Non-pigmented ciliary epithelial cell (primary cell): ENCODE data around the gene GLI3.

ENCODE experiments used
- DNase-seq: peaks from one replicate; pipeline ENCODE4 v3.0.0-alpha.2; 2010; ENCODE audit warnings: low read depth

Gene GLI3

DNA sequence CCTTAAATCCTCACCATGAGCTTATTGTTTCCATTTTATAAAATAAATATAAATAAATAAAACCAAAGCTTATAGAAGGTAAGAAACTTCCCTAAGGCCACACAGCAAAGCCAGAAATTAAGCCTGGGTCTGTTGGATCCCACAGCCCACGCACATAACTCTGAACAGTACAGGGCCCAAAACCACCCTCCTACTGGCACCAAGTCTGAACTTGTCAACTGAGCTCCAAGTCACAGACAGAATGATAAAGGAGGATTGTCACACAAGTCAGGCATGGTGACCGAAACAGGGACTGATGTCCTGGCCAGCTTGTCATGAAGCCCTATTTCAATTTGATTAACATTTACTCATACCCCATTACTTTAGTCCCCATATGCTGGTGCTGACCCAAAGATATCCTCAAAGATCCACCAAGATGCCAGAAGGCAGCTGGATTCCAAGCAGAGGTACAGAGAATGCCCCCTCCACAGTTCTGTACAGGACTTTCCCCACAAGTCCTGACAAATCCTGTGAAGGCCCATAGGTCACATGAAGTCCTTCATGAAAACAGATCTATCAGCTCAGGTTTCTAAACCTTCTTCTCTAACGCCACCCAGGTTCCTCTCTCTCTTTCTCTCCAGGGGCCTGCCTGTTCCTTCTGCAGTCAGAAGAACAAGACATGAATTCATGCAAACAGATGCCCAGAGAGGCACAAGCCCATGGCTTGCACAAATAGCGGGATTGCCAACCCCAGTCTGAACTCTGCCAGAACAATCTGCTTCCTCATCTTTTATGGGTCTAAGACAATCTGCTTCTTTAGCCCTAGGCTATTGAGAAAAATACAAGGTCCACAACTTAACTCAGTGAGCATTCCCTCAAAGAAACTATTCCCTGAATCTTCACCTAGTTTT, 60.9 kb downstream of the GLI3 start:
- no peak for DNase-seq

DNA sequence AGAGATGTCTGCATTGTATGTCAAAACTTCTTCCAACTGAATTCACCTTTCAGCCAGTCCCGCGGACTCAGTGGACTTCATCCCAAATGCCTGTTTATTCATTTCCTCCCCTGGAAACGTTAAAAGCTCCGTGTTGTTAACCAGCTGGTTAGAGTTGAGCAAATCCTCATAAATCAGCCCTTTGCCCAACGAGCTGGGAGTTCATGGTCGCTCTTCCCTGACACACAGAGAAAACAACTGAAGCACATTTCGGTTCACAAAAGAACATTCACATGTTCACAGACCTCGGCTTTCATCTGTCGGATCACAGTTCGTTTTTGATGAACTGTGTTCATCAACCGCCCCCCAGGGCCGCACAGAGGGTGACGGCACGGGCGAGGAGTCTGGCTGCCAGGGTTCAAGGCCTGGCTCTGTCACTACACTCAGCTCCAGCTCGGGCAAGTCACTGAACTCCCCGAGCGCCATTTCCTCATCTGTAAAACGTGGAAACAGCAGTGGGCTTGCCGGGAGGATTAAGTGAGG, 62.6 kb downstream of the GLI3 start:
- no peak for DNase-seq

DNA sequence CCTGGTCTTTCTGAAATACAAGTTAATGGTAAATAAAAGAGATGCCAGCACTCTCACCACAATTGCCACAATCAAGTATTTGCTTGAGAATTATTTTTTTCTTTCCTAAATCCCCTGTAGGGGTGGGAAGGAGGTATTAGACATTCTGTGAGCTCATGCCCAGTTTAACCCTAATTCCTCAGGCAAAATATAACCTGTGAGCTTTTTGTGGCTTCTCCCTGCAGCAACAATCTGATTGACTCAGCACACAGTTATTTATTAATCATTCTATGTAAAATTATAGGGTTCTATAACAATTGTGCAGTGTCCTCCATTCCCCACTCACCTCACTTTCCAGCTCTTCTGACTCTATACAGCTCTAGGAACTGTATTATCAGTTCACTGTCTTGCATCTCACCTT, 66.3 kb downstream of the GLI3 start:
- DNase-seq = peak; percentile 19

DNA sequence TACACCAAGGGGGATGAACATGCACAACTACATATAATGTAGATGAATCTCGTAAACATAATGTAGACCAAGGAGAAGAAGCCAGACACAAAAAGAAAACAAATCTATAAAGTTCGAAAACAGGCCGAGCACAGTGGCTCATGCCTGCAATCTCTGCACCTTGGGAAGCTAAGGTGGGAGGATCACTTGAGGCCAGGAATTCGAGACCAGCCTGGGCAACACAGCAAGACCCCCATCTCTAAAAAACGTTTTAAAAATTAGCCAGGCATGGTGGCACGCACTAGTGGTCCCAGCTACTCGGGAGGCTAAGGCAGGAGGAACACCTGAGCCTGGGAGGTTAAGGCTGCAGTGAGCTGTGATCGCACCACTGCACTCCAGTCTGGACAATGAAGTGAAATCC, 68.5 kb downstream of the GLI3 start:
- no peak for DNase-seq

DNA sequence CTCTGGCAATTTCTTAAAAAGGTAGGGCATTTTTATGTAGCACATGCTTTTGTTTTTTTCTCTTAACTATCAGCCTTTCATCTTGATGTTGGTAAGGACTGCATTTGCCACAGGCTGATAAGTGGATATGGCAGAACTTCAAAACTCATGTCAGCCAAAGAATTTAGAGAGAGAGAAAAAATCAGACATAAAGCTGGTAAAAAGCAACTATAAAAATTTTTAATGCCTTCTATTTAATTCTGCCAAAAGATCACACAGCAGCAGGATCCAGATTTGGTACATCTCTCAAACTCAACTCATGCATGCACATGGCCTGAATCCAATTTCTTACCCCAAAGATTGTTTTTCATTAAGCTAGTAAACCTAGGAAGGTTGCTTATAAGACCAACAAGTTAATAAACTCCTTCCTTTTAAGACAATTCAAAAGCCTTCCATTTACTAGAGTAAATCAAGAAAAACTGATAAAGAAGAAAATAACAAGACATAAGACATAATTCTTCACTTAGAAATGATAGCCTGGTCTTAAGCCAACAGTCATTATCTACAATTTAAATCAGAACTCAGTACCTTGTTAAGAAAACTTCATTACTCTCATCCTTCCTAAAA, 69.3 kb downstream of the GLI3 start:
- DNase-seq = no peak

DNA sequence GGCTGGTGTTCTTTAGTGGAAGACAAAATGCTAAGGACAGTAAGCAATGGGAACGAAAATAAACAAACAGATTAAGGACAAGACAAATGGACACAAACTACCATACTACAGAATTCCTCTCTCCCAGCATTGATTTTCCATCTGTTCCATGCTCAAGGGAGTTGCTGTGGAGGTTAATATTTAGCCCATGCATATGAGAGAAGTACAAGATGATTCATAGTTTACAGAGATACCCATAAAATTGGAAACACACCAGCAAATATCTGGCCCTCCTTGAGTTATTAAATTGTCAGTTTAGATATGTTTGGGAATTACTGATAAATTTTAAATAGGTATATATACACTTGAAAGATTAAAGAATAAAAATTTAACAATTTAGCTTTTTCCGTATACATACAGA, 69.8 kb downstream of the GLI3 start:
- no peak for DNase-seq

DNA sequence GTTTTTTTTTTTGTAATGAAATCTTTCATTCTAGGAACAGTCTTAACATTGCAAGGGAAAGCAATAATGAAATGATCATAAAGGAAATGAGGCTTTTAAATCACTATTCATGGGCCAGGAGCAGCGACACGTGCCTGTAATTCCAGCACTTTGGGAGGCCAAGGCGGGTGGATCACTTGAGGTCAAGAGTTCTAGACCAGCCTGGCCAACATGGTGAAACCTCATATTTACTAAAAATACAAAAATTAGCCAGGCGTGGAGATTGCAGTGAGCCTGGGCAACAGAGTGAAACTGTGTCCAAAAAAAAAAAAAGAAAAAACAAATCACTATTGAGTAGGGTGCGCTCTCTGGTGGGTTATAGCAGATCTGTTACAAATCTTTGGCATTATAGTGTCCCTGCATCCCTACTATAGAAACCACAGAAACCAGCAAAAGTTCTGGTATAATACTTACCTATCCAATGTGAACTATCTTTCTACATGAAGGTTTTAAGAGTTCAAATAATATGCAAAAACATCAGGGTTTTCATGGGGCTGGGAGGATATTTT, 72.1 kb downstream of the GLI3 start:
- DNase-seq = no peak

DNA sequence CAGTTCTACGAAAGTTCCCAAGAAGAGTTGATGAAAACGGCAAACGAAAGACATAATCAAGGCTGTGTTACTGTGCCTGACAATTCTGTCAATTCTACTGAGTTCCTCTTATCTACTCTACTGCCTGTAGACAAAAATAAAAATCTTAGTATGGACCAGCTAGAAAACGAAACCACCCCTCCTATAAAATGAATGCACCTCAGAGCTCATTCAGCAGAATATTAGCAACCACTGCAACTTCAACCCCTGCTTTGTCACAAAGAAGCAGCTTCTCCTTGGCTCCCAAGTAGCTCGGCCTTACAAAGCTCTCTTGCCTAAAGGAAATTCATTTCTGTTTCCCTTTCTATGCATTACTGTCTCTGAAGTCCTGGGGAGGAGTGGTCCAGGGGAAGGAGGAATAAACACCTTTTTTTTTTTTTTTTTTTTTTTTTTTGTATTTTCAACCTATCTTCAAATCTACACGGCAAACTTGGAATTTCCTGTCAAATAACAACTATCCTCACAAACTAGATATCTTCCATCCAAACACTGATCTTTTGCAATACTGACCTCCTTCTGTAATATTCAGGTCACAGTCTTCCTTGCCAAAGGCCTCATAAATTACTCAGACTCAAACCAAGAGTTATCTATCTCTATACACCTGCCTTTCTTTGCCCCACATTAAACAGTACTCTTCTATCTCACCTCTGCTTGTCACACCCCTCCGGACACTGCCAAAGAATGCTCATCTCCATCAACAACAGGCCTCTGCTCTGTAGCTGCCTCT, 74.3 kb downstream of the GLI3 start:
- DNase-seq = no peak

DNA sequence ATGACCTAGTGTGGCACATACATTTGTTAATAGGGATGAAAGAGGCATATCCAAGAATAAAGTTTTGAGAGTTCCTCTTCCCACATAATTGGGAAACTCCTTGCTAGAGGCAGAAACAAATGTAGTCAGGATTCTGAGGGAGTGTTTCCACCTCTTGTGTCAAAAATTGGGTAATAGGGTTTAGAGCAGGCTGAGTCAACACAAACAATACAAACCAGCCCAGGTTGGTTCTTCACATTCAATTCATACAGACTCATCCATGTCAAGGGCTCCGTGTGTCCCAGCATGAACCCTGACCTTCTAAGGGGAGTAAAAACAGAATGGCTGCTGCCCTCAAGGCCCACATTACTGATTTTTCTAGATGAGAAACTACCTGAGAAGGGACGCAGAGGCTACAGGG, 75.3 kb downstream of the GLI3 start:
- DNase-seq = no peak

DNA sequence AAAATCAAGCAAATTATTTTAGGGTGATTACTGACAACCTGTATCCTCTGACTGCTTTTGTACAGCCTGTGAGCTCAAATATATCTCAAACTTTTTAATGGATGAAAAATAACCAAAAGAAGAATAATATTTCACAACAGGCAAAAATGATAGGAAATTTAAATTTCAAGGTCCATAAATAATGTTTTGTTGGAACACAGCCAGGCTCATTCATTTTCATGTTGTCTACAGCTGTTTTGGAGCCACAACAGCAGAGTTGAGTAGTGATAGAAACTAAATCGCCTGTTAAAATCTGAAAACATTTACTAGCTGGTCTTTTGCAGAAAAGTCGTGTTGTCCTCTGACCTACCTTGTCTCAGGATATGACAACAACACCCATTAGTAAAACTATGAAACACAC, 75.9 kb downstream of the GLI3 start:
- DNase-seq = no peak

DNA sequence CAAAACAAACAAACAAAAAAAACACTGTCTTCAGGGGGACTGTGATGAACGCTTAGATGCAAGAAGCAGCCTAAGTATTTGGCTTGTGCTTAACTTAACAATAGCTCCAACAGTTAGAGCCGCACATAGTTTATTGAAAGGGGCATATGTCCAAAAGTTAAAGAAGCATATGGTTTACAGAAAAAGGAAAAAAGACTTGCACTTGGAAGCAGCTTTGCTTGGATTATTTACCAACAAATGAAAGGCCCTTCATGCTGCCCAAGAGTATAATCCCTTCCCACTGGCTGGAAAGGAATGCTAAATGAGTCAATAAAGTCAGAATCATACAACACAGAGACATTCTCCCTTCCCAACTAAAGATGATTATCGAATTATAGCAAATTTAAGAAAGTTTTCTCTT, 77.9 kb downstream of the GLI3 start:
- DNase-seq = no peak

DNA sequence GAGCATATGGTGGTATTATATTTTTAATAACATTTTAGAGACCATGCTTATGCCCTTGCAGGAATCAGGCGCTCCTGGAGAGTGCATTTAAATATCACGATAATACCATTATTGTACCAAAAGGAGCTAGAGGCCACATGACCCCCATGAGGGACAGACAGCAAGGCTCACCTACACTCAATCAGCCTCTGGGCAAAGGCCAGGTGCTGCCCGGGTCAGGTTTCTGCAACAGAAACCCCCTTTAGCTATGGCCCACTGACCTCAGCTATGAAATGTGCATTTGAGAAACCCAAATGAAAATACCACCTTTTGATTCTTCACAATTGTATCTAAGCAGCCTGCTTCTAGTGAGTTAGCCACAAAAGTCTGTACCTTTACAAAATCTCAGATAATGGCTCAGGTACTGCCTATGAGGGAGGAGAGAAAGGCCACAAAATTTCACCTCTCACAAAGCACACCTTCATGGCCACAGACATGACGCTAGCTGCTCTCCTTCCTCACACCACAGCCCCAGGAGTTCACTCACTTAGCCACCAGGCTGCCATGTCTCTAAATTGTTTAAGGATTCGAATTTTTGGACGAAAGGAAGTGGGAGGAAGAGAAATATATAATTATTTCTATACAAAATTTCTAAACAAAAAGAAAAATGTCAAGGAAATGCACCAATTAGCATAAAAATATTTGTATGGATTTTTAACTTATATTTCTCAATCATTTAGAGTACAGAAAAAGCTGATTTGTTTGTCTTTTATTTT, 79.9 kb downstream of the GLI3 start:
- no peak for DNase-seq

DNA sequence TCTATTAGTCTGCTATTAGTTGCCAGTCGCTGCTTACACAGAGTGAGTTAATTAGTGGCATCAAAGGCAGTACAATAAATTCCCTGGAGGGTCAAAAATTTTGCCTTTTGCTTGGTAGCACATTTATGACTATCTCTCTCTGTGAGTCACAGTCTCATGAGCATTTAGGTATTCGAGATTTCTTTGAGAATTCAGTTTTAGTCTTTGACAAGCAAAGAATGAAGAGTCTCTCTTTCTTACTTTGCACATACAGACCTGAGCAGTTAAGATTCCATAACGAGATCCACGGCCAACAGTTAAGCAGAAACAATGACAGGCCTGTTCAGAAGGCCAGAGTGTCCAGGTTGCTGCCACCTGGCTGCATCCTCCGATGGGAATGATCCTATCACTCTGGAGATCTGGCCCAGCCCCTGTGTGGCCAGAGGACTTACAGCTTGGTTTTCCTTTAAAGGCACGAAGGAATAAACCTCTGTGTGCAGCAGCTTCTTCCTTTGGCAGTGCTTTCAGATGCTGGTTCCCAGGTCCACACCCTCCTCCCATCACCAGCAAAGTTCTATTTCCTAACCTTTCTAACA, 80.6 kb downstream of the GLI3 start:
- DNase-seq = no peak

DNA sequence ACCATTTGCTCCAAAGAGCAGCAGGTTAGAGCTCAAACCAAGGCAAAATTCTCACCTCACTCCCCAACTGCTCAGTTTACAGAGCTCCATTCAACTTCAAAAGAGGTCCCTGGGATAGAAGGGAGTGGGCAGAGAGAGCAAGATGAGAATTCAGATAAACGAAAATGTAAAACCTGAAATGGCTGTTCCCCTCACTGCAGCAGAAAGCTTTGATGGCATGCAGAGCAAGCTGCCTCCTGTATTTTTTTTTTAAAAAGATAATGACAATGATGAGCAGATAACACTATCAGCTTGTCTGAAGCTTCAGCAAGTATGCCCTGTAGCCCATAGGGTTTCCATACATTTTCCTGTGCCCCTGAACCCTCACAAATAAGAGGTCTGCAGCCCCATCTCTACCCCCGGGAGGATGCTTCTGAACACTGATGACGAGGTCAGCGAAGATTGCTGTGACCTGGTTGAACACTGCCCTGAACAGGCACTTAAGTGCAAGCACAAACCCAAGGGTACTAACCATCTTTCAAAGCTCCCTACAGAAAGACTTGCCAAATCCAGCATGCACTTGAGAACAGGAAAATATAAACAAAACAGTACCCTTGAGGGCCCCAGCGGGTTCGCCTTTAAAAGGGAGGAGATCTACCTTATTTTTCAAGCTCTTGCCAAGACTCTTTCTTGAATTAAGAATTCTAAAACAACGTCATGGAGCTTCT, 81.3 kb downstream of the GLI3 start:
- DNase-seq = no peak

DNA sequence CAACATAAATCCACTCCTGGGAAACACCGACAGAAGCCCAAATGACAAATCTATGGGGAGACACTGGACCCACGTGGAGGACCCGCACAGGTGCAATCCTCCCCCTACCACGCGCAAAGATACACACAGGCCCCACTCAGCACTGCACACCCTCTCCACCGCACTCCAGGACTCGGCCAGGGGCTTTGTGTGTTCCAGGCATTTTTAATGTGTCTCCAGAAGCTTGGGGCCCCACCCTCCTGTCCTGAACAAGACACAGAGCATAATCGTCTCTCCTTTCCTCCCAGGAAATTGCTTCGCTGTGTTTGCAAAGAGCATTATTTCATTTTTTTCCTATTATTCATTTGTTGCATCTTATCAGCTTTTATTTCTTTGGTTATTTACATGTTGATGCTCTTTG, 82.8 kb downstream of the GLI3 start:
- DNase-seq = no peak

DNA sequence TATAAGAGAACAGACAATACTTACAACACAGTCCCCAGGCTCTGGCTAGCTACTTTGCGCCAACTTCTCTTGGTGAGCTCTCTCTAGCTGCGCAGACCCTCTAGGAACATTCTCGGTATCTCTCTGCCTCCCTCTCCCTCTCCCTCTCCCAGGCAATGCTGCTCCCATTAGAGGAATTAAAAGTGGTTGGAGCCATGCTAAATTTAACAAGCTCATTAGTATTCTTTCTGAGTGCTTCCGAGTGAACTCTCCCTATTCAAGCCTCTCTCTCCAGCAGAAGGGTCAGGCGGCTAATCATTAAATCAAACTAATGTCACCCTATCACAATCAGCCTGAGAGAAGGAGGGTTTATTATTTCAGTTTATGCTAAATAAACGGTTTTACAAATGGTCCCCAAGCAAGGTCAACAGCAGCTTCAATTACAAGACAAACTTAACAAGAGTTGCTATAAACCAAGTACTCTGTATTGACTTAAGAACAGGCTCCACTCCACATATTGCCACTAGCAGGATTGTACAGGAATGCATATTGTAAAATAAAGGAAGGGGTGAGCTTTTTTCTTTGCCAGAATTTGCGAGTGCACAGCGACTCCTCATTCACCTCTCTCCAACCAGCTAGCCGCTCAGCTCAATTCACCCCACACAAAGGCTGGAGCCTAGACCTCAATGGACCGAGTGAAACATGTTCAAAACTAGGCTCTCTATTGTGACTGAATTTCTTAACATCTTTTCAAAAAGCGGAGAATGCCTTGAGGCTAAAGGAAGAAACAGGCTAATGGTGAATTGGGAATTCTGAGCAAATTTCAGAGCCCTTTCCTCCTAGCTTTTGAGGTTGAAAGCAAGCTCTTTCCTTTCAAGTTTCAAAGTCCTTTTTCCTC, 84.4 kb downstream of the GLI3 start:
- no peak for DNase-seq

DNA sequence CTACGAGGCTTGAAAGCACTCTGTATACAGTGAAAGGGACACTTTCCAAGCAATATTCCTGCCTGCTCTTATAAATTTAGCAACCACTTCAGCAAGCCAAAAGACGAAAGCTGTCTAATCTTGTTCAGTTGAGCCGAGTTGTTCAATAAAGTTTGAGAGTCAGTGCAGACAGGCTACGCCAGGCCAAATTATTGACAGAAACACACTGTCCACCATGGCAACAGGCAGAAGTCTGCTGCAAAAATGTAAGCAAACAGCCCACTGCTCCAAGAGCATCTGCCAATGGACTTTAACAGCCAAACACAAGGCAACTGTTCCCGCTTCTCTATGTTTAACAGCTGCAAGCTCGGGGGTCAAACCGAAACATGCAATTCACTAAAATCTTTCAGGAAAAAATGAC, 85.7 kb downstream of the GLI3 start:
- DNase-seq = no peak

DNA sequence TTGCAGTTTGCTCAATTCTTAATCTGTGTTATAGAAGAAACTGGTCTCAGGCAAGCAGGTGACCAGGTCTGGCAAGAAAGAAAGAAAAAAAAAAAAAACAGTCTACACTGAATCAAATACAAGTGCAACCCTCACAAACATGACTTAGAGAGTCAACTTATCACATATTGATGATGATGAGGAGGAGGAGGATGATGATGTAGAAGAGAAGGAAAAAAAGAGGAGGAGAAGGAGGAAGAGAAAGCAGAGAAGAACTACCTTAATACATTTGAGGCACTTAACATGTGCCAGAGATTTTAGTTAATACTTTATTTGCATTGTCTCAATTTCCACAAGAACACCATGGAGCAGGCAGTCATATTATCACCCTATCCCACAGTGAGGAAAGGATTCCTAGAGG, 91.5 kb downstream of the GLI3 start:
- DNase-seq = no peak

DNA sequence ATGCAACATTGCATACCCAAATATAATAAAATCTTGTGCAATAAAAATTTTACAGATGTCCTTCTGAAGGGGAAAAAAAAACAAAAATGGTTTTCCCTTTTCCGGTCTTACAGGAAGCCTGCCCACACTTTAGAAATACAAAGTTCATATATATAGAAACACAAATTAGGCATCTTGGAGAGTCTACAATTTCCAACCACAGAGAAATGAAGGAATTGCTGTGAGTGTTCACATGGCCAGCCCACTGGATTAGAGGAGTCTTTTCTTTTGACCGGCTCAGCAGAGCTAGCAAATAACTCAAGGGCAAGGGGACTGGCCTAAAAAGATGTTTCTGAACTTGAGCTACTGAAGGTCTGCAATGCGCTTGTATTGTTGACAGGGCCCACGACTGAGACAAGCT, 92.4 kb downstream of the GLI3 start:
- peak; percentile 22 for DNase-seq
